ENCODE results near the gene RNU6-8. TPM values are rescaled to one million over a fixed set of nuclear protein-coding genes. Genes with fewer than 3 reads are reported as not detected.
A peak's percentile ranks its signal among the peaks of the same experiment; 100 is the strongest.

RNU6-8 gene
- not detected for total RNA-seq

DNA sequence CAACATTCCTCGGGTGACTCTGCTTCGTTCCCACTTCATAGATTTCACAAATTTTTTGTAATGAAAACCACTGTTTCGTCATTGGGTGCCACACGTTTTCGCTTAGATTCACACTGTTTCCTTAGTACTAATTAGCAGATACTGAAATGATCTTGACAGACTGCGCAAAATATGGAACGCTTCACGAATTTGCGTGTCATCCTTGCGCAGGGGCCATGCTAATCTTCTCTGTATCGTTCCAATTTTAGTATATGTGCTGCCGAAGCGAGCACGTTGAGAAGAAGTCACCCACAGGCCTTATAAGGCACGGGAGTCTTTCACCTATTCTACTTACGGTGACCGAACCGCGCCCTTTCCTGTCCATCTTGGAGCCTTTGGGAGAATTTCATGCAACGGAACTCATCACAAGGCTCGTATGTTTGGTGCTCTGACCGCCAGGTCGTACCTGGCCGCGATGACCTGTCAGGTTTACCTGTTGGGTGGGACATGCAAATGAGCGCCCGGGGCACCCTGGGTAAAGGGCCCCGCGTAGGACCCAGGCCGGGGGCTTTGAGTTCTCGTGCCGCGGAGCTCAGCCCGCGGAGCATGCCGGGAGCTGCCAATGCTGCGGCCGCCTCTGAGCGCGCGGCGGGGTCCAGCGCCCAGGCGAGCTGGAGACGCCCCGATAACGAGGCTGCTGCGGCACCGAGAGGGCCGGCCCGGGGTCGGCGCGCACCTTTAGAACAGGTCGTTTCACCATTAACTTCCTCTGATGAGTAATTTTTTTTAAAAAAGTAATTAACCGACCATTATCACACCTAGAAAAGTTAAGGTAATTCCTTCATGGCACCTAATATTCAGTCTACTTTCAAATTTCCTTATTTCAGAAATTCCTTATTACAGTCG lies at the start of gene RNU6-8:
RNU6-8 (minus strand) TSS at position 272 of the 885 bp plus-strand sequence.
- H3K27me3 ChIP-seq (replicated peaks; ENCODE audit: insufficient read depth): no peaks in the 10 kb centered on the region
- peak within 1 kb of the TSS; percentile 60 to 70 for H3K27ac ChIP-seq
- peak within 1 kb of the TSS; percentile 82 for H3K4me3 ChIP-seq
- TF ChIP-seq, protein P1, sequence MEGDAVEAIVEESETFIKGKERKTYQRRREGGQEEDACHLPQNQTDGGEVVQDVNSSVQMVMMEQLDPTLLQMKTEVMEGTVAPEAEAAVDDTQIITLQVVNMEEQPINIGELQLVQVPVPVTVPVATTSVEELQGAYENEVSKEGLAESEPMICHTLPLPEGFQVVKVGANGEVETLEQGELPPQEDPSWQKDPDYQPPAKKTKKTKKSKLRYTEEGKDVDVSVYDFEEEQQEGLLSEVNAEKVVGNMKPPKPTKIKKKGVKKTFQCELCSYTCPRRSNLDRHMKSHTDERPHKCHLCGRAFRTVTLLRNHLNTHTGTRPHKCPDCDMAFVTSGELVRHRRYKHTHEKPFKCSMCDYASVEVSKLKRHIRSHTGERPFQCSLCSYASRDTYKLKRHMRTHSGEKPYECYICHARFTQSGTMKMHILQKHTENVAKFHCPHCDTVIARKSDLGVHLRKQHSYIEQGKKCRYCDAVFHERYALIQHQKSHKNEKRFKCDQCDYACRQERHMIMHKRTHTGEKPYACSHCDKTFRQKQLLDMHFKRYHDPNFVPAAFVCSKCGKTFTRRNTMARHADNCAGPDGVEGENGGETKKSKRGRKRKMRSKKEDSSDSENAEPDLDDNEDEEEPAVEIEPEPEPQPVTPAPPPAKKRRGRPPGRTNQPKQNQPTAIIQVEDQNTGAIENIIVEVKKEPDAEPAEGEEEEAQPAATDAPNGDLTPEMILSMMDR (IDR thresholded peaks at IDR 0.05): no peak
- H3K36me3 ChIP-seq: no peaks in the 10 kb centered on the region
- peaks cover 0 to 4% of the 10 kb centered on the region in 2 donors for H3K4me1 ChIP-seq (ENCODE audit: control insufficient read depth in 1 of 2, low read depth in 2 of 2)
- H3K9me3 ChIP-seq: no peaks in the 10 kb centered on the region
- ATAC-seq (ENCODE audit: insufficient number of reproducible peaks, low FRiP score, low read depth): peak; percentile 56
- peak; percentile 9 for DNase-seq (ENCODE audit: low spot score)

DNA sequence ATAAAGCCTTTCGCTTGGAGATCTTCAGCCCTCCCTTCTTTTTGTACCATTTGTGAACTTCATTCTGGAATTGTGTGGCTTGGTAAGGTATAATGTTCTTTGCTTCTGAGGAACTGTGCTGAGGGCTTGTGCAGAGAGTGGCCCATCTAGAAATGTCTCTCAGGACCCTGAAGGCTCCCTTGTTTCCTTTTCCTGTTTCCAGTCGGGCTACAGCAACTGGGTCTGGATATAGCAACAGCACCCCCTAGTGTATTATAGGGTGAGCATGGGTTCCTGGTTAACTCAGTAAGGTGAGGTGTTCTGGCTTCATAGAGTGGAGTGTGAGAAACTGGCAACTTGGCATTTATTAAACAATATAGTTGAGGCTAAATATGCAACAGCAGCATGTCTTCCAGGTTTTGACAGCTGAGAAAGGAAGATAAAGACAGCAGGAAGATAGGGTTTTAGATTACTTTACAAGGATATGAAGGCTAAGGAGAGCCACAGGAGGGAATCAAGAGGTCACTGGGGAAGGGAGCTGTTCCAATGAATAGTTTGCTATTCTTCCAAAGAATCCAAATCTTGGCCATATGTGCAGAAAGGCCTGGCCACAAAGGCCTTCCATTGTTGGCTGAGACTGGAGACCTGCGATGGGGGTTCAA lies 49.1 kb upstream of the RNU6-8 start:
- Histone ChIP-seq H3K27me3 (replicated peaks; ENCODE audit: insufficient read depth) (no peaks in the 10 kb centered on the region), H3K4me1 (ENCODE audit: control insufficient read depth in 1 of 2, low read depth in 2 of 2) (peaks cover 0 to 10% of the 10 kb centered on the region in 2 donors), H3K9me3 (no peaks in the 10 kb centered on the region), H3K4me3 (no peak overlapping the region), H3K27ac (no peak overlapping the region), H3K36me3 (no peaks in the 10 kb centered on the region)
- DNase-seq (ENCODE audit: low spot score): peak; percentile 14
- ATAC-seq (ENCODE audit: insufficient number of reproducible peaks, low FRiP score, low read depth): peak; percentile 75
- TF ChIP-seq, protein P1 (IDR thresholded peaks at IDR 0.05): peak; percentile 79

DNA sequence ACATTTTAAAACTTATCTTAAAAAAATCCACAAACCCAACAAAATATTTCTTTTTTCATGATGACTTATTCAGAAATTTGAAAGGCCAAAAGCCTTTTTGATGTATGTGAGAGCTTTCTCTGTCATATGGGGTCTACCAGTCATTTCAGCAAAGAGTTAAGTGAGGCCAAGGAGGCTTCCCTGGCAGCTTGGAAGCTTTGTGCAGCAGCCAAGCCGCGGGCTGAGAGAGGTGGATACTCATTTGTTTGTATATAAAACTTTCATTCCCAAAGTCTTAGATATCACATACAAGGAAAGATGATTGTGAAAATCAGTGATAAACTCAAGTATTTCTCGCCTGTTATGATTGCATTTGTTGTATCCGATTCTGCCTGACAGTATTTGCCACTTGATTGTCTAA lies 48.5 kb upstream of the RNU6-8 start:
- TF ChIP-seq, protein P1 (IDR thresholded peaks at IDR 0.05): no peak
- no peak for DNase-seq (ENCODE audit: low spot score)
- Histone ChIP-seq H3K27ac (no peak overlapping the region), H3K9me3 (no peaks in the 10 kb centered on the region), H3K4me3 (no peak overlapping the region), H3K36me3 (no peaks in the 10 kb centered on the region), H3K27me3 (replicated peaks; ENCODE audit: insufficient read depth) (no peaks in the 10 kb centered on the region), H3K4me1 (ENCODE audit: control insufficient read depth in 1 of 2, low read depth in 2 of 2) (peaks cover 0 to 10% of the 10 kb centered on the region in 2 donors)
- no peak for ATAC-seq (ENCODE audit: insufficient number of reproducible peaks, low FRiP score, low read depth)

DNA sequence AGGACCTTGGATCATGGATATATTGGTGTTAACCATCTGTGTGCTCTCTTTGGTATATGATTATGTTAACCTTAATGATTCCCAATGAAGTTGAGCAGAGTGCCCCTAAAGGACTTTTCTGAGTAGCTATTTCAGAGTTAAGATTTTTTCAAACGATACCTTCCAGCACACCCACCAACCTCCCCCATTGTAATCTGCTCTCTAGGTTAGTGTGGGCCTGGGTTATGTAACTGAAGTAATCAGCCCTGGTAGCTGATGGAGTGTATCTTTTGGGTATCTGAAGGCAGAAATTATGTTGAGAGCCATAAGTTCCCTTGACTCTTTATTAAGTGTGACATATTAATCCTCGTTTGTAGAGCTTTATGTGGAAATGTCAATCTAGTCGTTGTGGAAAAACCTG lies 47.6 kb upstream of the RNU6-8 start:
- no peak overlapping the region for H3K4me3 ChIP-seq
- no peaks in the 10 kb centered on the region for H3K9me3 ChIP-seq
- peaks cover 0 to 7% of the 10 kb centered on the region in 2 donors for H3K4me1 ChIP-seq (ENCODE audit: control insufficient read depth in 1 of 2, low read depth in 2 of 2)
- DNase-seq (ENCODE audit: low spot score) (no peak), ATAC-seq (ENCODE audit: insufficient number of reproducible peaks, low FRiP score, low read depth) (no peak)
- H3K27me3 ChIP-seq (replicated peaks; ENCODE audit: insufficient read depth): no peaks in the 10 kb centered on the region
- H3K36me3 ChIP-seq: no peaks in the 10 kb centered on the region
- TF ChIP-seq, protein P1 (IDR thresholded peaks at IDR 0.05): no peak
- H3K27ac ChIP-seq: no peak overlapping the region

DNA sequence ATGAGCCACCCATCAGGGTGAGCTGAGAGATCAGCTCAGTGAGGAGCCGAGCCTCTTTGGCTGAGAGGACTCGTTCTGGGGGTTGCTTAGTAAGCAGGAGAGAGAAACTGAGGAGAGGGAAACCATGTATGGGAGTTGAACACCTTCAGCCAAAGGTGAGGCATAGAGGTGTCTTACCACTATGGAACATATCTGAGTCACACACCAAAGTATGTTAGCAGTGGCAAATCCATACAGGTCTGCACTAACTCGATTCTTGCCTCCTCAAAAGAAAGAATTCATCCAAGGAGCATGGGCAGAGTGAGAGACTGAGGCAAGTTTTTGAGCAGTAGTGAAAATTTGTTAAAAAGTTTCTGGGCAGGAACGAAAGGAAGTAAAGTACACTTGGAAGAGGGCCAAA lies 46.7 kb upstream of the RNU6-8 start:
- H3K9me3 ChIP-seq: no peaks in the 10 kb centered on the region
- TF ChIP-seq, protein P1 (IDR thresholded peaks at IDR 0.05): no peak
- H3K4me1 ChIP-seq (ENCODE audit: control insufficient read depth in 1 of 2, low read depth in 2 of 2): no peaks in the 10 kb centered on the region
- no peaks in the 10 kb centered on the region for H3K36me3 ChIP-seq
- no peak for DNase-seq (ENCODE audit: low spot score)
- H3K27me3 ChIP-seq (replicated peaks; ENCODE audit: insufficient read depth): no peaks in the 10 kb centered on the region
- H3K4me3 ChIP-seq: no peak overlapping the region
- no peak for ATAC-seq (ENCODE audit: insufficient number of reproducible peaks, low FRiP score, low read depth)
- no peak overlapping the region for H3K27ac ChIP-seq

All from thoracic aorta (tissue), 2 donors.